DMS153 treated with DMSO at 0.1 percent for 48 hours (cell line): ENCODE data around the gene PLA2G4E.

Experiments used
- DNase-seq: peaks from one replicate; lab custom pipeline; 2025; ENCODE audit not compliant: unreplicated experiment; lab: John Stamatoyannopoulos, UW

Gene PLA2G4E

DNA sequence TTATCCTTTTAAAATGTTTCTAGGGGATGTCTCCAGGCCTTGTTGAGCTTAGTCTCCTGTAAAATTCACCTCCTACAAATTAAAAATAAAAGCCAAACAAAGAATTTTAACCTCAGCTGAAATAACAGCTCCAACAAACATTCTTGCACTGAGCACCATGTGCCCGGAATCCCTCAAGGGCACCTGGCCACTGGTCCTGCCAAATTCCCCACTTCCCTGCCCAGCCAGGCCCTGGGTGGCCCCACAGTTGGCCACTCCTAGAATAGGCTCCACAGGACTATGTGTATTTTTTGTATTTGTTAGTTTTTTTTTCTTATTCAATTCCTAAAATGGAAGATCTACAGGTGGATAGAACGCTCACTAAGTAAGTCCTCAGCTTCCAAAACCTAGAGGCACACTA is 33.1 kb upstream of the PLA2G4E start:
- no peak for DNase-seq

- no peak for DNase-seq
These were observed 32.2 kb upstream of the PLA2G4E start for GRCh38 chr15:42053010-42053409.

DNA sequence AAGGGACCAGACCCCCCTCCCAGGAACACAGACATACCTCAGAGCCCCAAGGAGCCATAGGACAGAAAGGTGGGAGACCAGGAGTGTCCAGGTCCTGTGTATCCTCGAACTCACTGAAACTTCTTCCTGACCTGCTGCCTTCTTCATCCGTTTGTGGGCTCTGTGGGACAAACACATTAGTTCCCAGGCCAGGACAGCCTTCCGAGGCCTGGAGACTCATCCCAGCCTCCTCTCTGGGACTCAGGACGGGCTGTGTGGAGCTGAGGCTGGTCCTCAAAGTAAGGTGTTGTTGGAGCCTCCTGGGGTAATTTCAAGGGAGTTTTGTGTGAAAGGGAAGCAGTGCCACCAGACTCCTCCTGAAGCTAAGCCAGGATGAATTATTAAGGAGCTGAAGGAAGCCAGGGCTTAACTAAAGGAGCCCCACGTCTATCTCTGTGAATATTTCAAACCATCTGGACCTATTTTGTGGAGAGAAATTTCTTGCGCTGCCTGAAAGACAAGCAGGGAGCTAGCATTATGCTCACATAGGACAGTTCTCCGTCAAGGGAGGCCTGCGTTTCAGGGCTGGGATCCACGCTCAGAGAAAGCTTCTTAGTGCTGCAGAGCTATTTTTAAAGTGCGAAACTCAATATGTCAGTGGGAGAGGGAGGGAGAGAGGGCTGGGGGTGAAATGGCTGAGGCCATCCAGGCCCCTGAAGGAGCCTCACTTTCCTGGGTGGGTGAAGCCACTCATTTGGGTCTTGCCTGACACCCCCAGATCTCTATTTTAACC is 29.8 kb upstream of the PLA2G4E start:
- DNase-seq, result no peak

GRCh38 chr15:42048821-42049200 is 28.0 kb upstream of the PLA2G4E start:
- DNase-seq, result no peak

- DNase-seq, result no peak
These were observed 27.4 kb upstream of the PLA2G4E start for GRCh38 chr15:42048080-42048820.

- no peak for DNase-seq
These were observed 25.8 kb upstream of the PLA2G4E start for GRCh38 chr15:42046597-42046996.

GRCh38 chr15:42045211-42045615 is 24.4 kb upstream of the PLA2G4E start:
- DNase-seq, result no peak

DNA sequence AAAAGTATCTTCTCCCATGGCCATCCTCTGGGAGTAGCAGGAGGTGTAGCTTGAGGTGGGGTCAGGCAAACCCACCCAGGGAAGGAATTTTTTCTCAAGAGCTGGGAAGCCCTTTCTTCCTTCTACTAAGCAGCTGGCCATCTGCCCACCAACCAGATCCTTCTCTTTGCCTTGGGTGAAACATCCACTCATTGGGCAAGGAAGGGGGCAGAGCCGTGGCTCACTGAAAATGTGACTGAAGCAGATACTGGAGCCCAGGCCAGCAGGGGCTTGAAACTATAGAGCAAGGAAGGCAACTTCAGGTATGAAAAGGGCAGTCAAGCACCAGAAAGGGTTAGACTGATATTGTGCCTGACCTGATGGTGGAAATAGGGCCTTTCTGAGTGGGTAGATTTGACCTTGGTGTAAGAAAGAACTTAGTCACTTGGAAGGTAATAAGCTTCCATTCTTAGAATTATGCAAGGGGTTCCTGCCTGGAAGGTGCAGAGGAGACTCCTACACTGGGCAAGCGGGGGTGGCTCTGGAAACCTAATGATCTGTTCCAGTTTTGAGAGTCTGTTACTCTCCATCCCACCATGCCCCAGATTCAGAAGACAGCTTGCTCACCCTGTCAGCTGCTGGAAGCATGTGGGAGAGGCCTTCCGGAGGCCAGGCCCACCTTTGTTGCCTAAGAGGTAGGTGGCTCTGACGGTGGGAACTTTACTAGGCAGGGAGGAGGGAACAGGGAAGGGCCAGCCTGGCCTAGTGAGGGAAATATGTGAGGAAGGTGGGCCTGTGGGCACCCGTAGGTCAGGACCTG is 22.0 kb upstream of the PLA2G4E start:
- no peak for DNase-seq

DNA sequence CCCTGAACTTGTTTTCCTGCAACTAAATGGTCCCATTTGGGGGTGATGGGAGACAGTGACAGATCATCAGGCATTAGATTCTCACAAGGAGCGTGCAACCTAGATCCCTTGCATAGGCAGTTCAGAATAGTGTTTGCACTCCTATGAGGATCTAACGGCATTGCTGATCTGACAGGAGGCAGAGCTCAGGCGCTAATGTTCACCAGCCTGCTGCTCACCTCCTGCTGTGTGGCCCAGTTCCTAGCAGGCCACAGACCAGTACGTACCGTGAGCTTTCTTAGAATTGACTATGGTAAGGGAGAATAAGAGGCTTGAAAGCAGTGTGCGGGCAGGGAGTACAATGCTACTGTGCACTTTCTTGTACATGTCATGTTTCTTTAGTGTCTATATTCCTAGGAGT is 17.6 kb upstream of the PLA2G4E start:
- DNase-seq, result no peak

DNA sequence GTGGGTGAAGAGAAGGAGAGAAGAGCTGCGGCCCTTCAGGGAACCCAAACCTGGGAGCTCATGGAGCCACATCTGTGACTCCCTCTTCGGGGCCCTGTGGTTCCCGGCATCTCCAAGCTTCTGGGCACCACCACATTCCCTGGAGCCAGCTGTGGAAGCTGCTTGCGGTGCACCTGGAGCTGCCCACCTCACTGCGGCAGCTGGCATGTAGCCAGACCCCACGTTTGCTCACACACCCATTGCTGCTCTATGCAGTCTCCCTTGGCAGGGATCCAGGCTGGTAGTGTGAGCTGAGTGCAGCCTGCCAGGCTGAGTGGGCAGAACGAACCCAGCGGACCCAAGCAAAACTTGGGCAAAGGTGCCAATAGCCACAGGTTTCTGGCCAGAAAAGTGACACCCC is 16.8 kb upstream of the PLA2G4E start:
- DNase-seq, result peak; percentile 2

DNA sequence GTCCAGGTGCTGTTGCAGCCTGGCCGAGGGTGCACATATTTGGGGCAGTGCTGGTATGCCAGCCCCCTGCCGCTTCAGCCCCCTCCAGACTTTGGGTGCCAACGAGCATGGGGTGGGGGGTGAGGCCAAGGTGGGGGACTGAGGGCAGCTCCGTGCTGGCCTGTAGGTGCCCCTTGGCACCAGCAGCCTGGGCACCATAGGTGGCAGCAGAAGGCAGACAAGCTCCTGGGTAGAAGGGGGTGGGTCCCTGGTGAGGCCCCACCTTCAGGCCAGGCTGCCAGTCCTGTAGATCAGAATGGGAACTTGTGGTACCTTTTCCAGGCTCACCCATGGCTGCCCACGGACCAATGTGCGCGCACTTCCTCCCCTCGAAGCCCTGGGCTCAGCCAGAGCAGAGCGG is 16.1 kb upstream of the PLA2G4E start:
- no peak for DNase-seq

GRCh38 chr15:42036112-42036905 is 15.5 kb upstream of the PLA2G4E start:
- no peak for DNase-seq

- DNase-seq, result no peak
These were observed 14.6 kb upstream of the PLA2G4E start for GRCh38 chr15:42035435-42035761.

GRCh38 chr15:42034628-42035434 is 14.0 kb upstream of the PLA2G4E start:
- DNase-seq, result no peak

DNA sequence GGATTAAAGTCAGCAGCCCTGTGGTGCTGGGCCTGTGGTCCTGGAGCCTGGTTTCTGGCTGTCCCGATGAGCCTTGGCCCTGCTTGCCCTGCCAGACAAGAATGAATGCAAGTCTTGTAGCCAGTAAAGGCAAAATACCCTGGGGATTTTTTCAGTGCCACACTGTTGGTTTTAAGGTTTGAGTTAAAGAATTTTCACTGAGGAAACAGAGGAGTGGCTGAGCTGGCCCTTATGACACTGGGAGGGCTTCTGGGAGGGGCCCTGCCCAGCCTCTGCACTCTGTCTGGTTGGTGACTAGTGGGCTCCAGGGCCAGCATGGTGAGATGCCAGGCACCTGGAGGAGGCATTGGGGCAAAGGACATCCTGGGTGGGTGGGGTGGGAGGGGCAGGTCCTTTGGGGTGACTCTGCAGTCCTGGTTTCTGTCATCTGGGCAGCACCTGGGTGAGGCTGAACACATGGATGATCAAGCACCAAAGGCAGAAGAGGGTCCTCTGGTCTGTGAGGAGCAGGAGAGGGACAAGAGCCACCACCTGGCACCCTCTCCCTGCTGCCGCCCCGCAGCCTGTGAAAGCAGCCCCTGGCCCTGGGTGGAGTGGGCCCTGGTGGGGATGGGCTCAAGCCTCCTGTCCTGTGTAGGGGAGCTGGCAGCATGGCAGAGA is 12.5 kb upstream of the PLA2G4E start:
- DNase-seq, result no peak

DNA sequence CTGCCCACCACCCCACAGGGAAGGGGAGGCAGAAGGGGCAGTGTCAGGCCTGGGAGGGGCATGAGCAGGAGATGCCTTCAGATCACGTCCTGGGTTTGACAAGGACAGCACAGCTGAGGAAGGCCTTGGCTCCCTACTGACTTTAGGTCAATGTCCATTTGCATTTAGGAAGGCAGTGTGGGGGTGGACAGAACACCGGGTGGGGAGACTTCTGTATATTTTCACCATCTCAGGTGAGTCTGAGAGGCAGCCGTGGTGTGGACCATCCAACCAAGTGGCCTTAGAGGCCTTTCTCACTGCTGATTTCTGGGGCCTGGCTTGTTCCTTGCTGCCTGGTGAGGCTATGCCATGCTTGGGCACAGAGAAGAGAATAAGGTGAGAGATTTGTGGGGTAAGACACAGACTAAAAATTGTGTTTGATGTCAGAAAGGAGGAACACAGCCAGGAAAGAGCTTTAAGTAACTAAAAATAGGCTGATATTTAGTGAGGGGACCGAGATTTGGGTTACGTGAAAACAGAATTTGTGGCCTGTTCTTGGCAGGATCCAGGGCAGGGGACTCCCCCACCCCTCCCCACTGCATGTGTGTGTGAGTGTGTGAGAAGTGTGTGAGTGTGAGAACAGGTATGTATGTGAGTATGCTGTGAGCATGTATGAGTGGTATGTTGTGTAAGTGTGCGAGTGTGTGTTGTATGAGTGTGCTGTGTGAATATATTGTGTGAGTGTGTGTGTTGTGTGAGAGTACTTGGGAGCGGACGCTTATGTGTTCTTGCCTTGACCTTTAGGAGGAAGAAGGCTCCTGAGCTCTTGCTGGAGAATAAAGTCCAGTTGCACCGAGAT is 11.8 kb upstream of the PLA2G4E start:
- DNase-seq, result no peak

GRCh38 chr15:42031198-42031915 is 10.5 kb upstream of the PLA2G4E start:
- no peak for DNase-seq

GRCh38 chr15:42027521-42027920 is 6.7 kb upstream of the PLA2G4E start:
- no peak for DNase-seq
